NCI-H748 (cell line): Measurements from ENCODE around the gene KDM5C.

Experiments
- DNase-seq: peaks from one replicate; lab custom pipeline; 2025; ENCODE audit not compliant: unreplicated experiment; lab: John Stamatoyannopoulos, UW

Gene KDM5C

GRCh38 chrX:53251307-53251706, 26.3 kb upstream of the KDM5C start:
- DNase-seq = no peak

- no peak for DNase-seq
These were observed 25.5 kb upstream of the KDM5C start for GRCh38 chrX:53250556-53250955.

GRCh38 chrX:53249408-53250042, 24.5 kb upstream of the KDM5C start:
- DNase-seq = no peak

- DNase-seq = no peak
These were observed 22.9 kb upstream of the KDM5C start for GRCh38 chrX:53247928-53248327.

- DNase-seq = no peak
These were observed 21.2 kb upstream of the KDM5C start for GRCh38 chrX:53246231-53246630.

GRCh38 chrX:53244610-53245009, 19.6 kb upstream of the KDM5C start:
- no peak for DNase-seq

- no peak for DNase-seq
These were observed 17.3 kb upstream of the KDM5C start for GRCh38 chrX:53242310-53242709.

- DNase-seq = no peak
These were observed 16.6 kb upstream of the KDM5C start for GRCh38 chrX:53241558-53241957.

GRCh38 chrX:53239474-53239873, 14.5 kb upstream of the KDM5C start:
- peak; percentile 3 for DNase-seq

GRCh38 chrX:53237056-53237455, 12.0 kb upstream of the KDM5C start:
- DNase-seq = no peak

GRCh38 chrX:53236025-53236679, 11.1 kb upstream of the KDM5C start:
- no peak for DNase-seq

GRCh38 chrX:53235566-53235965, 10.6 kb upstream of the KDM5C start:
- no peak for DNase-seq

- DNase-seq = no peak
These were observed 9.5 kb upstream of the KDM5C start for GRCh38 chrX:53234484-53234883.

GRCh38 chrX:53233536-53233935, 8.5 kb upstream of the KDM5C start:
- DNase-seq = no peak

GRCh38 chrX:53230116-53230515, 5.1 kb upstream of the KDM5C start:
- no peak for DNase-seq

GRCh38 chrX:53227224-53227765, 2.3 kb upstream of the KDM5C start:
- DNase-seq = no peak

- DNase-seq = peak; percentile 1
These were observed 800 bp downstream of the KDM5C start for GRCh38 chrX:53223955-53224859.

GRCh38 chrX:53223068-53223693, 1.8 kb downstream of the KDM5C start:
- DNase-seq = no peak

- no peak for DNase-seq
These were observed 13.5 kb downstream of the KDM5C start for GRCh38 chrX:53211391-53211978.

GRCh38 chrX:53196678-53197077, 28.3 kb downstream of the KDM5C start:
- DNase-seq = no peak

- no peak for DNase-seq
These were observed 29.6 kb downstream of the KDM5C start for GRCh38 chrX:53195401-53195800.
